NB4 (cell line): Measurements from ENCODE around the gene ADI1.

Experiments used
- CTCF ChIP-seq: IDR thresholded peaks from one replicate; pipeline ENCODE4 v1.5.1; 2012; ENCODE audit warnings: low read depth, low read length
- MAX ChIP-seq: IDR thresholded peaks from 2 replicates; pipeline ENCODE4 v1.6.1; 2011; ENCODE audit warnings: low read depth, low read length
- MYC ChIP-seq: IDR thresholded peaks from 2 replicates; pipeline ENCODE4 v1.6.1; 2011; ENCODE audit warnings: low read depth, low read length
- POLR2A ChIP-seq: IDR thresholded peaks from 2 replicates; pipeline ENCODE4 v1.6.1; 2011; ENCODE audit warnings: mild to moderate bottlenecking; ENCODE audit not compliant: insufficient read length; ENCODE audit errors: extremely low read depth

- no peak for TF ChIP-seq CTCF
- no peak for TF ChIP-seq MAX
- no peak for TF ChIP-seq MYC
- TF ChIP-seq POLR2A, result no peak
Measured at GRCh38 chr2:3526871-3527270, 7.5 kb upstream of the ADI1 start.
